RCC 7860 (cell line): Measurements from ENCODE around the gene ENG.
"Not testable (repeated sequence)": the region's sequence is repeated elsewhere in the genome, so short reads cannot be mapped to it uniquely, and the experiment has no call there.

ENCODE experiments used
- DNase-seq: peaks from one replicate; pipeline ENCODE4 v3.0.0-alpha.2; 2015; ENCODE audit warnings: low spot score
- FAIRE-seq: peaks from 2 replicates; lab custom pipeline; 2012; peaks lifted over from hg19 to GRCh38; lab: Jason Lieb, UNC

Gene ENG

DNA sequence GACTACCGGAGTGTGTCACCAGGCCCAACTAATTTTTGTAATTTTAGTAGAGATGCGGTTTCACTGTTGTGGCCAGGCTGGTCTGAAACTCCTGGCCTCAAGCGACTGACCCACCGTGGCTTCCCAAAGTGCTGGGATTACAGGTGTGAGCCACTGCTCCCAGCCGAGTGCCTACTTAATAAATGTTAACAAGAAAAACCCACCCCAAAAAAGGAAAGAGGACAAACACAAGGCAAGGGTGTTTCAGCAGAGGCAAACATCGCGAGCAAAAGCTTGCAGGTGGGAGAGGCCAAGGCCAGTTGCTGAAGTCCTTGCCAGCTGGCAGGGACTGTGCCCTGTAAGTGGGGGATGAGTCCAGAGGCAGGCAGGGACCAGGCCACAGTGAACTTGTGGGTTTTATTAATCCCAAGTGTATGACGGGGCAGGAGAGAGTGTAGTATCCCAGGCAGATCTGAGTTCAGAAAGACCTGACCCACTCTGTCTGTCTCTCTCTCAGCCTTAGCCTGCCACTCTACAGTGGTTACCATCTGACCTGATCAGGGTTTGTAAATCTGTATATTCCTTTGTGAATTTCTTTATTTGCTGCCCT, 58.1 kb downstream of the ENG start:
- FAIRE-seq (no peak), DNase-seq (no peak)

DNA sequence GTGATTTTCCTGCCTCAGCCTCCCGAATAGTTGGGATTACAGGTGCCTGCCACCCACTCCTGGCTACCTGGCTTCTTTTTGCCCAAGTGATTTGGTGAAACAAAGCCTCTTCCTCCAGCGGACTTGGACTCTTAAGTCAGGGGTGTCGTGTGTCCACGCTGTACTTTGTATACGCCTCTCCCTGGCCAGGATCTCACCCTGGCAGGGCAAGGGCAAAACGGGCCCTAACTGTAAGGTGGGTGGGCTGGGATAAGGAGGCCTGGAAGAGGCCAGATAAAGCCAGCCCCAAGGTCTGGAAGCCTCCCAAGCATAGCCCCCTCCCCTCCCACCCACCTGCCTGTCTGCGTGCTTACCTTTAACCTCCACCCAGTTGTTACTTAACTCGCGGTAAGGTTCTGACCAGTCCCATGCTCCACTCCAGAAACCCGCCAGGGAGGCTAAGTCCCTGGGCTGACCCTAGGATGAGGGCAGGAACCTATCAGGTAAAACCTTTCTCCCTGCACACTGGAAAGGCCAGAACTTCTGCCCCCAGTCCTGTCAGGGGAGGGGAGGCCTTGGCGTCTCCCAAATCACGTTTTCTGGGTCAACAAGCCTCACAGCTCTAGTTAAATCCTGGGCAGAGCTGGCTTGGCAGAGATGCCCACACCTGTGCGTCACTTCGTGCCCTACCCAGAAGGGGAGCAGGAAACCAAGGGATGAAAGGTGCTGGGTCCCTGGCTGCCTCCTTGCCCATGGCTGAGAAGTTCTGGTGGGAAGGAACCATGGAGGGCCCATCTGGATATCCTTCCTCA, 60.3 kb downstream of the ENG start:
- DNase-seq = no peak
- FAIRE-seq = no peak

DNA sequence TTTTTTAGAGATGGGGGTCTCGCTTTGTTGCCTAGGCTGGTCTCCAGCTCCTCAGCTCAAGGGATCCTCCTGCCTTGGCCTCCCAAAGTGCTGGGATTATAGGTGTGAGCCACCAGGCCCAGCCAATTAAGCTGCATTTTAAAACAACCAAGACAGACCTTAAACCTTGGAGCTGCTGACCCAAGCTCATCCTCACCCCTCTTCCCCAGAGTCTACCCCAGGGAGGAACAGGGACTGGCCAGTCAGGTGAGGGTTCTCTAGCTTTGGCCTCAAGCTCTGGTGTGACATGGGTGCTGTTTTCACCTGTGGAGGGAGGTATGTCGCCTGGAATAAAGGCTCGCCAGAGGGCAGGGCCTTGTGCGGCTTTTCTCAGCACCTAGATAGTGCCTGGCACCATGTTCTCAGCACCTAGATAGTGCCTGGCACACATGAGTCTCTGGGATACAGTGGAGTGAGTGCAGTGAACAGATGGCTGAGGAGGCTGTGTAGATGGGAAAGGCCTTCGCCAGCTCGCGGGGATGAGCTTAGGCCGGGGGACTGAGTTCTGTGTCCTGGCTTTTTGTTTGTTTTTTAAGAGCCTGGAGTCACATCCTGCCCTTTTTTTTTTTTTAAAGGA, 61.3 kb downstream of the ENG start:
- FAIRE-seq (no peak), DNase-seq (no peak)

DNA sequence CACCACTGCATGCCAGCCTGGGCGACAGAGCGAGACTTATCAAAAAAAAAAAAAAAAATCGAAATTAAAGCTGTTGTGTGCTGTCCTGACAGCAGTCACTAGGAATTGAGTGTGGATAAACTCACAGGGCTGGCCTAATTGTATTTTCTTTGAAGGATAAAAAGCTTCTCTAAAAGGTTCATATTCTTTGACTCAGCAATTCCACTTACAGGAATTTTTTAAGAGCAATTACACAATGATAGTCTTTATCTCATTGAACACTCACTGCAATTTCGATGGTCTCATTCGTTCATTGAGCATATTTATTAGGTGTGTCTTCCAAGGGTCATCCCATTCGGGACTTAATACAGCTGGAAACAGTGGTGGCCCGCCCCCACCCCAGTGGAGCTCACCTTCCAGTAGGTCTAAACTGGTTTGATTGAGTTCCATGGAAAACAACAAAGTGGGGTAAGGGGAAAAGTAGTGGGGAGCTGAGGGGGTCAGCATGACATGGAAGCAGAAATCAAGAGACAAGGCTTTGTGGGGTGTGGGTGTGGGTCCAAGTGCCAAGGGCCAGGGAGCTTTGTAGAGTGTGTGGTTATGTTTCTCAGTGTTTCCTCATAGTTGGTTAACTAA, 61.9 kb downstream of the ENG start:
- FAIRE-seq (no peak), DNase-seq (no peak)

GRCh38 chr9:127791085-127791484, 63.4 kb downstream of the ENG start:
- FAIRE-seq (no peak), DNase-seq (no peak)

GRCh38 chr9:127790094-127790855, 64.2 kb downstream of the ENG start:
- DNase-seq (no peak), FAIRE-seq (no peak)

DNA sequence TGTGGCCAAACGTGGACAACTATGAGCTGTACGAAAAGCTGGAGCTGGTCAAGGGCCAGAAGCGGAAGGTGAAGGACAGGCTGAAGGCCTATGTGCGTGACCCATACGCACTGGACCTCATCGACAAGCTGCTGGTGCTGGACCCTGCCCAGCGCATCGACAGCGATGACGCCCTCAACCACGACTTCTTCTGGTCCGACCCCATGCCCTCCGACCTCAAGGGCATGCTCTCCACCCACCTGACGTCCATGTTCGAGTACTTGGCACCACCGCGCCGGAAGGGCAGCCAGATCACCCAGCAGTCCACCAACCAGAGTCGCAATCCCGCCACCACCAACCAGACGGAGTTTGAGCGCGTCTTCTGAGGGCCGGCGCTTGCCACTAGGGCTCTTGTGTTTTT, 65.3 kb downstream of the ENG start:
- FAIRE-seq (no peak), DNase-seq (no peak)

DNA sequence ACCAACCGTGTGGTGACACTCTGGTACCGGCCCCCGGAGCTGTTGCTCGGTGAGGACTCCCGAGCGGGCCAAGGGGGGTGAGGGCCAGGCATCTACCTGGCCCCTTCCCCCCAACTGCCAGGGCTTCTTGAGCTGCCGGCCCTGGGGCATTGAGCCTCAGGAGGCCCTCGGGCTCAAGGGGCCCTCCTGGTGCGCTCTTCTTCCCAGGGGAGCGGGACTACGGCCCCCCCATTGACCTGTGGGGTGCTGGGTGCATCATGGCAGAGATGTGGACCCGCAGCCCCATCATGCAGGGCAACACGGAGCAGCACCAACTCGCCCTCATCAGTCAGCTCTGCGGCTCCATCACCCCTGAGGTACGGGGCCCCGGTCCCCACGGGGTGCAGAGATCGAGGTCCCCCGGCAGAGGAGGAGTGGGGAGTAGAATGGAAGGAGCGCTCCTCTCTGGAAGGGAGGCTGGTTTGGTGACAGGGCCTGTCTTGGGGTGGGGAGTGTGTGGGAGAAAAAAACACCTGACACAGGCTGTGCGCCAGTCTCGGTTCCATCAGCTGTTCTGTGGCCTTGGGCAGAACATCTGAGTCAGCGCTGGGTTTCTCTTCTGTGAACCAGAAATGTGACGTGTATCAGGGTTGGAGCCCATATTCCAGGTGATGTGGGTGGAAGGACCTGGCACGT, 66.0 kb downstream of the ENG start:
- FAIRE-seq = no peak
- DNase-seq = no peak

GRCh38 chr9:127786773-127787104, 67.7 kb downstream of the ENG start:
- FAIRE-seq = no peak
- DNase-seq = no peak

DNA sequence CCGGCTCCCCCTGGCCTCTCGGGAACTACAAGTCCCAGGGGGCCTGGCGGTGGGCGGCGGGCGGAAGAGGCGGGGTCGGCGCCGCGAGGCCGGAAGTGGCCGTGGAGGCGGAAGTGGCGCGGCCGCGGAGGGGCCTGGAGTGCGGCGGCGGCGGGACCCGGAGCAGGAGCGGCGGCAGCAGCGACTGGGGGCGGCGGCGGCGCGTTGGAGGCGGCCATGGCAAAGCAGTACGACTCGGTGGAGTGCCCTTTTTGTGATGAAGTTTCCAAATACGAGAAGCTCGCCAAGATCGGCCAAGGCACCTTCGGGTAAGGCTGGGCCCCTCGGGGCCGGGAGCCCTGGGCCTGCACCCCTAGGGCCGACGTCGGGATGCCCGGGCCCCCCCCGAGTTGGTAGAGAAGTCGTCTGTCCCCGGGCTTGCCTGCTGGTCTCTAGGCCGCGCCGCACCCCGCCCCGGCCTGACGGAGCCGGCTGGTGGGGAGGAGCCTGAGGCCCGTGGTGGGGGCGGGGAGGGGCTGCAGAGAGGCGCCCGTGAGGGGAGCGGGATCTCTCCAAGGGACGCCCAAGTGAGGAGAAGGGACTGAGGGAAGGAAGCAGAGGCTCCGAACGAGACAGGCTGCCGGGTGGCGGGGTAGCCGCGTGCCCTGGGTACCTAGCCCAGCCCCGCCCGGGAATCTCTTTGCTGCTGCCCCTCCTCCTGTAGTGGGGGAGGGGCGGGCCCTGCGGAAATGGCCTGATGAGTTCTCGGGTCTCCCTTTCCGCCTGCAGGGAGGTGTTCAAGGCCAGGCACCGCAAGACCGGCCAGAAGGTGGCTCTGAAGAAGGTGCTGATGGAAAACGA, 68.3 kb downstream of the ENG start, which contains the start of gene CDK9:
Gene CDK9, plus strand, starts transcription at position 102 of the 840 bp plus-strand sequence. Its CDS starts 115 bp downstream, at position 217.
- peak; percentile 73 for DNase-seq
- FAIRE-seq = no peak

DNA sequence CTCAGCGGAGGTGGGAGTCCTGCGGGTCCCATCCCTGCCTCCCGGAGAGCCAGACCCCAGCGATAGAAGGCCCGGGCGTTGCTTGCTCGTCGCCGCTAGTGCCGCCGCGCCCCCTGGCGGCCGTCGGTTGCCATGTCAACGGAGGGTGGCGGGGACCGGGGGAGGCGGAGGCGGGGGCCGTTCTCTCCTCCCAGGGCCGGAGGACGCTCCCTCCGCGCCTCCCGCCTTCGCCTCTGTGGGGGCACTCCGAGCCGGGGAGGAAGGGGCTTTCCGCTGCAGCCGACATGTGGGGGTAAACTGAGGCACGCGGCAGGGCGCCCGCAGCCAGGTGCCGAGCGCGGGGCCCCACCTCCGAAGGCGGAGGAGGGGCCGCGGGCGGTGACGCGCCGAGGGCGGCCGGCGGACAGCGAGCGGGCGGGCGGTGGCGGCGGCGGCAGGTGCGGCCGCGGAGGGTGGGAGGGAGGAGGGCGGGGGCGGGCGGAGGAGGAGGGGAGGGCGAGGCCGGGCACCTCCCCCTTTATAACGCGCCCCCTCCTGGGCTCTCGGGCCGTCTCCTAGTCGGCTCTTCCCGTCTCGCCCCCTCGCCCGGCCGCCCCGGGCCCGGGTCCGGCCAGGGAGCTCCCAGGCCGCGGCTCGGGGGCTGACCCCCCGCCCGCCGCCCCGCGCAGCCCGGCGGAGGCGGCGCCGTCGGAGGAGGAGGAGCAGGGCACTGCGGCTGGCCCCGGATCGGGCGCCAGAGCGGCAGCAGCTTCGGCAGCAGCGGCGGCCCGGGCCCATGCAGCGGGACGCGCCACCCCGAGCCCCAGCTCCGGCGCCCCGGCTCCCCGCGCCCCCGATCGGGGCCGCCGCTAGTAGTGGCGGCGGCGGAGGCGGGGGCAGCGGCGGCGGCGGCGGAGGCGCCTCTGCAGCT, 69.2 kb downstream of the ENG start:
- no peak for FAIRE-seq

GRCh38 chr9:127783111-127784008, 71.1 kb downstream of the ENG start:
- DNase-seq = no peak
- FAIRE-seq = no peak

More for the DNA sequence above, 69.2 kb downstream of the ENG start:
- peak; percentile 51 for DNase-seq

GRCh38 chr9:127781806-127782205, 72.7 kb downstream of the ENG start:
- no peak for DNase-seq
- FAIRE-seq = no peak

DNA sequence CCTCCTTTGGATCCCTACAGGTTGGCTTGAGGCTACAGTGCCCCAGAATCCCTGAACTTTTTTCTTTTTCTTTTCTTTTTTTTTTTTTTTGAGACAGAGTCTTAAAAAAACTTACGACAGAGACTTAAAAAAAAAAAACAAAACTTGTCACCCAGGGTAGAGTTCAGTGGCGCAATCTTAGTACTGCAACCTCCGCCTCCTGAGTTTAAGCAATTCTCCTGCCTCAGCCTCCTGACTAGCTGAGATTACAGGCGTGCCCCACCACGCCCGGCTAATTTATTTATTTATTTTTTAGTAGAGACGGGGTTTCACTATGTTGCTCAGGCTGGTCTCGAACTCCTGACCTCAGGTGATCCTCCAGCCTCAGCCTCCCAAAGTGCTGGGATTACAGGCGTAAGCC, 73.5 kb downstream of the ENG start:
- not testable (repeated sequence) for FAIRE-seq, DNase-seq

DNA sequence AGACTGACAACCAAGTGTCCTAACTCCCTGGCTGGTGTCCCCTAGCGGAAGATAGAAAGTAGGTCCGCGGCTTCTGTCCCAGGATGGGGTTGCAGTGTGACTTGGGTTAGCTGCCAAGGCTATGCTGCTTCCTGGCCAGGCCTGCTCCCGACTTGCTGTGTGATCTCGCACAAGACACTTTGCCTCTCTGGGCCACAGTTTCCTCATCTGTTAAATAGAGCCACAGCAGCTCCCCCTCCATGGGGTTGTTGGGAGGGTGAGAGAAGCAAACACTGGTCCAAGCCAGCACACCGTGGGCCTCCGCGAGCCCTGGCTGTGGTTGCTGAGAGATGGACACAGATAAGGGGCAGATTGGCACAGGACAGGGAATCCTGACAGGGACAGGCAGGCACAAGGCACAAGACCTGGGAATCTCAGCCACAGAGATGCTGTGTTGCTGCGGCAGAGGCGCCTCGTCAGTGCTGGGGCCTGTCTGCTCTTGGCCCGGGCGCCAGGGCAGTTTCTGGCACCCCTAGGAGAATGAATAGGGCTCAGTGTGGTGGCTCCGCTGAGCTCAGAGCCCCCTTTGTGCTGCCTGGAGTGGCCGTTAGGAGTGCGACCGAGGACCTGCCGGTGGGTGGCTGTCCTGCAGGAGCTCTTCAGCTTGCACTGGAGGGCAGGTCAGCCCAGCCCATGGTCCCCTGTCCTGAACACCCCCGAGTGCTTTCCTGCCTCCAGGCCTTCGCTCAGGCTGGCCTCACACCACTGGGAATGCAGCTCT, 74.2 kb downstream of the ENG start:
- no peak for FAIRE-seq
- no peak for DNase-seq

DNA sequence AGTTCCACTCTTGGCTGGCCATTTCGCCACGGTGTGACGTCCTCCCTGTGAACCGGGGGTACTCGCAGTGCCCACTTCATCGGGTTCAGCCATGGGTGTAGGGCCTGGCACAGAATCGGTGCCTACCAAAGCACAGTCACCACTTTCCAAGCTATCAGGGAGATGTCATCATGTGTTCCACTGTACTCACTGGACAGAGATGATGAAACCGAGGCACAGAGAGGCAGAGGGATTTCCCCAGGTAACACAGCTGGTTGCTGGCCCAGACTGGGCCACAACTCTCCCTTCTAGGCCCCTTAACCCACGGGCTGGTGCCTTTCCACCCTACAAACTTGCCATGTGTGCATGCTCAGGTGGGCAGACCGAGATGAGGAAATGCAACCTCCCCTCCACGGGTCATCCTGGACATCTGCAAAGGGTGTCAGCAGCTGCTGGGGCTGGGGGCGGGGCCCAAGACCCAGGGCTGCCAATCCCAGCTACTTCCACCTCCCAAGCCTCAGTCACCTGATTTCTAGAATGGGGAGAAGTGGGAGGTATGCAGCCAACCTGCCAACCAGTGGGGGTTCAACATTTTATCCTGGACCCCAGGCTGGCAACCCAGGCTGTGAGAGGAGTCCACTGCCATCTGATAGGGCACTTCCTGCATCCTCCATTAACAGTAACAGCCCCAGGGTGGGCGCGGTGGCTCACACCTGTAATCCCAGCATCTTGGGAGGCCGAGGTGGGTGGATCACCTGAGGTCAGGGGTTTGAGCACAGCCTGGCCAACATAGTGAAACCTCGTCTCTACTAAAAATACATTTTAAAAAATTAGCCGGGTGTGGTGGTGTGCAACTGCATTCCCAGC, 75.1 kb downstream of the ENG start:
- no peak for DNase-seq
- FAIRE-seq = no peak
